NT2/D1 (cell line): ENCODE results near the gene VPREB1.
"Not testable (repeated sequence)": the region's sequence is repeated elsewhere in the genome, so short reads cannot be mapped to it uniquely, and the experiment has no call there.

ENCODE experiments used
- SUZ12 ChIP-seq: IDR thresholded peaks from 2 replicates; pipeline ENCODE4 v1.6.1; 2011; ENCODE audit not compliant: insufficient read length, insufficient read depth; ENCODE audit errors: extremely low read depth
- ZNF274 ChIP-seq: IDR thresholded peaks from 2 replicates; pipeline ENCODE4 v1.6.1; 2011; ENCODE audit warnings: mild to moderate bottlenecking, low read depth, low read length

- TF ChIP-seq SUZ12, ZNF274: not testable (repeated sequence)
Observed at GRCh38 chr22:22284962-22285756, 40.6 kb downstream of the VPREB1 start.
